ENCODE measurements around the gene SLC16A10. TPM values are rescaled to one million over a fixed set of nuclear protein-coding genes. Genes with fewer than 3 reads are reported as not detected.
"Not testable (repeated sequence)": the region's sequence is repeated elsewhere in the genome, so short reads cannot be mapped to it uniquely, and the experiment has no call there.

The SLC16A10 gene
- polyA plus RNA-seq, 1 donor (not counting 4 experiments of a cell fraction or from before 2014, with no cell fraction given): not detected

DNA sequence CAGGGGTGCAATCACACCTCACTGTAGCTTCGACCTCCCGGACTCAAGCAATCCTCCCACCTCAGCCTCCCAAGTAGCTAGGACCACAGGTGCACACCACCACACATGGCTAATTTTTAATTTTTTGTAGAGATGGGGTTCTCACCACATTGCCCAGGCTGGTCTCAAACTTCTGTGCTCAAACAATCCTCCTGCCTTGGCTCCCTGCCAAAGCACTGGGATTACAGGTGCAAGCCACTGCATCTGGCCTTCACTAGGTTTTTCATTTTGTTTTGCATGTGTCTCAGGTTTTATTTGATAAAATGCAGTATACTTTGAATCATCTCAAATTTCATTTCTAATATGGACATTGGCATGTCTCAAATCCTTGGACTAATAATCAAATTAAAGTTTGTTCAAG is 98.7 kb downstream of the SLC16A10 start:
- Histone ChIP-seq H3K9me3 (ENCODE audit: control insufficient read depth, low read depth, low read length) (no peaks in the 10 kb centered on the region), H3K79me2 (ENCODE audit: control insufficient read depth, insufficient read depth, low read length) (no peaks in the 10 kb centered on the region), H3K9me1 (ENCODE audit: control insufficient read depth, extremely low read depth, insufficient read depth, low read length) (no peaks in the 10 kb centered on the region), H3K4me2 (ENCODE audit: control insufficient read depth, extremely low read depth, insufficient read depth, low read depth, low read length) (no peak overlapping the region), H3K36me3 (ENCODE audit: control insufficient read depth in 2 of 2, extremely low read depth in 1 of 2, insufficient read depth in 2 of 2, low read length in 2 of 2) (no peaks in the 10 kb centered on the region), H3K27ac (ENCODE audit: control insufficient read depth, insufficient read depth, low read length) (no peak overlapping the region), H3K4me3 (ENCODE audit: control insufficient read depth in 2 of 3, extremely low read depth in 1 of 3, insufficient read depth in 2 of 3, low read depth in 1 of 3, low read length in 3 of 3) (no peak overlapping the region), H3K4me1 (ENCODE audit: control insufficient read depth, extremely low read depth, insufficient read depth, low read length) (no peaks in the 10 kb centered on the region), H3K9ac (ENCODE audit: control insufficient read depth, extremely low read depth, insufficient read depth, low read length) (no peak overlapping the region), H3K27me3 (ENCODE audit: control insufficient read depth, extremely low read depth, insufficient read depth, low read length) (no peaks in the 10 kb centered on the region), H2AFZ (ENCODE audit: control insufficient read depth, low read length) (no peak overlapping the region), H4K20me1 (ENCODE audit: control insufficient read depth, extremely low read depth, insufficient read depth, low read length) (no peaks in the 10 kb centered on the region)
- no peak for FAIRE-seq
- dilution Hi-C loops (cut with MboI; ENCODE audit: extremely low pct_ligation_motif_present, low sequenced_read_pairs): no loop called here
- no peak for DNase-seq (ENCODE audit: low read depth, low spot score)
- TF ChIP-seq CTCF (optimal IDR thresholded peaks at IDR 0.05 in 1 of 3, IDR thresholded peaks at IDR 0.05 in 1 of 3, conservative IDR thresholded peaks at IDR 0.05 in 1 of 3; ENCODE audit: extremely low read depth in 1 of 3, insufficient read depth in 2 of 3, low read length in 3 of 3): no peak
- no peak for TF ChIP-seq EZH2 (IDR thresholded peaks at IDR 0.05; ENCODE audit: low read length)

- Histone ChIP-seq H3K36me3 (ENCODE audit: control insufficient read depth in 2 of 2, extremely low read depth in 1 of 2, insufficient read depth in 2 of 2, low read length in 2 of 2) (no peaks in the 10 kb centered on the region), H3K4me1 (ENCODE audit: control insufficient read depth, extremely low read depth, insufficient read depth, low read length) (no peaks in the 10 kb centered on the region), H4K20me1 (ENCODE audit: control insufficient read depth, extremely low read depth, insufficient read depth, low read length) (no peaks in the 10 kb centered on the region), H2AFZ (ENCODE audit: control insufficient read depth, low read length) (no peak overlapping the region), H3K9me1 (ENCODE audit: control insufficient read depth, extremely low read depth, insufficient read depth, low read length) (no peaks in the 10 kb centered on the region), H3K9me3 (ENCODE audit: control insufficient read depth, low read depth, low read length) (no peaks in the 10 kb centered on the region), H3K79me2 (ENCODE audit: control insufficient read depth, insufficient read depth, low read length) (no peaks in the 10 kb centered on the region), H3K4me2 (ENCODE audit: control insufficient read depth, extremely low read depth, insufficient read depth, low read depth, low read length) (no peak overlapping the region), H3K27ac (ENCODE audit: control insufficient read depth, insufficient read depth, low read length) (no peak overlapping the region), H3K4me3 (ENCODE audit: control insufficient read depth in 2 of 3, extremely low read depth in 1 of 3, insufficient read depth in 2 of 3, low read depth in 1 of 3, low read length in 3 of 3) (no peak overlapping the region), H3K27me3 (ENCODE audit: control insufficient read depth, extremely low read depth, insufficient read depth, low read length) (no peaks in the 10 kb centered on the region), H3K9ac (ENCODE audit: control insufficient read depth, extremely low read depth, insufficient read depth, low read length) (no peak overlapping the region)
- FAIRE-seq (no peak), DNase-seq (ENCODE audit: low read depth, low spot score) (no peak)
- dilution Hi-C loops (cut with MboI; ENCODE audit: extremely low pct_ligation_motif_present, low sequenced_read_pairs): no loop called here
- TF ChIP-seq CTCF (optimal IDR thresholded peaks at IDR 0.05 in 1 of 3, IDR thresholded peaks at IDR 0.05 in 1 of 3, conservative IDR thresholded peaks at IDR 0.05 in 1 of 3; ENCODE audit: extremely low read depth in 1 of 3, insufficient read depth in 2 of 3, low read length in 3 of 3) (no peak), EZH2 (IDR thresholded peaks at IDR 0.05; ENCODE audit: low read length) (no peak)
These were observed 100.6 kb downstream of the SLC16A10 start for GRCh38 chr6:111187874-111188273.

DNA sequence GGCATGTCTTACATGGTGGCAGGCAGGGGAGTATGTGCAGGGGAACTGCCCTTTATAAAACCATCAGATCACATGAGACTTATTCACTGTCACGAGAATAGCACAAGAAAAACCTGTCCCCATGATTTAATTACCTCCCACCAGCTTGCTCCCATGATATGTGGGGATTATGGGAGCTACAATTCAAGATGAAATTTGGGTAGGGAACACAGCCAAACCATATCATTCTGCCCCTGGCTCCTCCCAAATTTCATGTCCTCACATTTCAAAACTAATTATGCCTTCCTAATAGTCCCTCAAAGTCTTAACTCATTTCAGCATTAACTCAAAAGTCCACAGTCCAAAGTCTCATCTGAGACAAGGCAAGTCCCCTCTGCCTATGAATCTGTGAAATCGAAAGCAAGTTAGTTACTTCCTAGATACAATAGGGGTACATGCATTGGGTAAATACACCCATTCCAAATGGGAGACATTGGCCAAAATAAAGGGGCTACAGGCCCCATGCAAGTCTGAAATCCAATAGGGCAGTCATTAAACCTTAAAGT is 102.4 kb downstream of the SLC16A10 start:
- dilution Hi-C loops (cut with MboI; ENCODE audit: extremely low pct_ligation_motif_present, low sequenced_read_pairs); H3K36me3 ChIP-seq (ENCODE audit: control insufficient read depth in 2 of 2, extremely low read depth in 1 of 2, insufficient read depth in 2 of 2, low read length in 2 of 2); H3K79me2 ChIP-seq (ENCODE audit: control insufficient read depth, insufficient read depth, low read length); FAIRE-seq; H3K4me3 ChIP-seq (ENCODE audit: control insufficient read depth in 2 of 3, extremely low read depth in 1 of 3, insufficient read depth in 2 of 3, low read depth in 1 of 3, low read length in 3 of 3); H3K9ac ChIP-seq (ENCODE audit: control insufficient read depth, extremely low read depth, insufficient read depth, low read length); H3K9me1 ChIP-seq (ENCODE audit: control insufficient read depth, extremely low read depth, insufficient read depth, low read length); H2AFZ ChIP-seq (ENCODE audit: control insufficient read depth, low read length); H3K4me2 ChIP-seq (ENCODE audit: control insufficient read depth, extremely low read depth, insufficient read depth, low read depth, low read length); H3K4me1 ChIP-seq (ENCODE audit: control insufficient read depth, extremely low read depth, insufficient read depth, low read length); H3K27ac ChIP-seq (ENCODE audit: control insufficient read depth, insufficient read depth, low read length); DNase-seq (ENCODE audit: low read depth, low spot score); H3K27me3 ChIP-seq (ENCODE audit: control insufficient read depth, extremely low read depth, insufficient read depth, low read length); H3K9me3 ChIP-seq (ENCODE audit: control insufficient read depth, low read depth, low read length); H4K20me1 ChIP-seq (ENCODE audit: control insufficient read depth, extremely low read depth, insufficient read depth, low read length): not testable (repeated sequence)
